ENCODE data around the gene SEC22A. TPM values are rescaled to one million over a fixed set of nuclear protein-coding genes. Genes with fewer than 3 reads are reported as not detected.

Gene SEC22A
- total RNA-seq, 1 donor from 2014 or later: 6.4 TPM

DNA sequence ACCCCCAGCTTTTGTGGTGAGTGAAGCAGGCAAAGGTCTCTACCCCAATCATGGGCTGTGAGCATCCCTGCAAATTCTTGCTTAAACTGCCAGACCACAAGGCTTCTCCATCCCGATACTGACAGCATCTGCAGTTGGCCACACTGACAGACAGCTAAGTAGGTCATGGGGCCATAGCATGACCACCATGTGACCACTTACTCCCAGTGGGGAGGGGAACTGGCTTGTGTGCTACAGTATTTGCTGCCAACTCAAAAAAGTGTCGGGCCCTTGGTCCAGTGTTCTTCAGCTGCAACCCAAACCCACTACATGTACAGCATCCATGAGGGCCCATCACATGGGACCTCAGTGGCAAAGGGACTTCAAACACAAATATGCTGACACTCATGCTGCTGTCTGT is 103.4 kb downstream of the SEC22A start:
- H3K27me3 ChIP-seq: no peaks in the 10 kb centered on the region
- no peak for DNase-seq (ENCODE audit: low spot score in 2 of 2)
- H3K4me1 ChIP-seq: no peaks in the 10 kb centered on the region
- H3K9me3 ChIP-seq: no peaks in the 10 kb centered on the region
- H3K27ac ChIP-seq: peak overlapping the region in 1 of 2 donors; percentile 44
- TF ChIP-seq, protein P1, sequence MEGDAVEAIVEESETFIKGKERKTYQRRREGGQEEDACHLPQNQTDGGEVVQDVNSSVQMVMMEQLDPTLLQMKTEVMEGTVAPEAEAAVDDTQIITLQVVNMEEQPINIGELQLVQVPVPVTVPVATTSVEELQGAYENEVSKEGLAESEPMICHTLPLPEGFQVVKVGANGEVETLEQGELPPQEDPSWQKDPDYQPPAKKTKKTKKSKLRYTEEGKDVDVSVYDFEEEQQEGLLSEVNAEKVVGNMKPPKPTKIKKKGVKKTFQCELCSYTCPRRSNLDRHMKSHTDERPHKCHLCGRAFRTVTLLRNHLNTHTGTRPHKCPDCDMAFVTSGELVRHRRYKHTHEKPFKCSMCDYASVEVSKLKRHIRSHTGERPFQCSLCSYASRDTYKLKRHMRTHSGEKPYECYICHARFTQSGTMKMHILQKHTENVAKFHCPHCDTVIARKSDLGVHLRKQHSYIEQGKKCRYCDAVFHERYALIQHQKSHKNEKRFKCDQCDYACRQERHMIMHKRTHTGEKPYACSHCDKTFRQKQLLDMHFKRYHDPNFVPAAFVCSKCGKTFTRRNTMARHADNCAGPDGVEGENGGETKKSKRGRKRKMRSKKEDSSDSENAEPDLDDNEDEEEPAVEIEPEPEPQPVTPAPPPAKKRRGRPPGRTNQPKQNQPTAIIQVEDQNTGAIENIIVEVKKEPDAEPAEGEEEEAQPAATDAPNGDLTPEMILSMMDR (IDR thresholded peaks at IDR 0.05): no peak
- intact Hi-C loops (cut with DNase I): no loop called here
- no peak overlapping the region for H3K4me3 ChIP-seq
- peaks cover 55 to 68% of the 10 kb centered on the region in 2 donors for H3K36me3 ChIP-seq

DNA sequence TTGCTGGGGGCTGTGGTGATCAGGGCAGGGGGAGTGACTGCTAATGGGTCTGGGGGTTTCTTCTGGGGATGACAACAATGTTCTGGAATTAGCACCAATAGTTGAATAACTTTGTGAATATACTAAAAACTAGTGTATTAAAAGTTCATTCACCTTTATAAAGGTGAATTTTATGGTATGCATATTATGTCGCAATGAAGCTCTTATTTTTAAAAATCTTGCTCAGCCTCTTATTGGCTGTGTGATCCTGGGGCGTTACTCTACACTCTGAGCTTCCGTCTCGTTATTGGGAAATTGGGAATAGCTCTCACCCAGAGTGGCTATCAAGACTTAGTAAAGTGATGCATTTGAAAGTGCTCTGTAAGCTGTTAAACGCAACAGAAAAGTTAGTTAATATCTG is 105.3 kb downstream of the SEC22A start:
- Histone ChIP-seq H3K27ac (no peak overlapping the region), H3K4me3 (no peak overlapping the region), H3K27me3 (no peaks in the 10 kb centered on the region), H3K4me1 (no peaks in the 10 kb centered on the region), H3K36me3 (peaks cover 49 to 64% of the 10 kb centered on the region in 2 donors), H3K9me3 (no peaks in the 10 kb centered on the region)
- intact Hi-C loops (cut with DNase I): no loop called here
- DNase-seq (ENCODE audit: low spot score in 2 of 2): no peak
- TF ChIP-seq, protein P1 (IDR thresholded peaks at IDR 0.05): no peak

DNA sequence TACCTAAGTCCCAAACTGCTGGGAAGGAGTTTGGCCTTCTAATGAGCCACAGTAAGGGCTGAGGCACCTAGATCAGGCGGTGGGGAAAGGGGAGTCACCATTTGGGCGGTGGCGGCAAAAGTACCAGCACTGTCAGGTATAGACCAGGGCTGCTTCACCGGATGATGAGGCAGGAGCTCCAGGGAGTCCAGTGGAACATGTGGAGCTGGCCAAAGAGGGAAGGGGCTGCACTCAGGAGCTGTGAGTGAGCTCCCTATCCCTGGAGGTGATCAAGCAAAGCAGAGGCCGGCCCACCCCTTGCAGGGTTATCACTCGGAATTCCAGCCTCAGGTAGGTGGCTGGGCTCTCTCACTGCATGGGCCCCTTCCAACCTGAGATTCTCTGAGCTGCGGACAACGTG is 108.4 kb downstream of the SEC22A start:
- H3K36me3 ChIP-seq: peaks cover 35 to 65% of the 10 kb centered on the region in 2 donors
- no peaks in the 10 kb centered on the region for H3K9me3 ChIP-seq
- no peak overlapping the region for H3K27ac ChIP-seq
- TF ChIP-seq, protein P1 (IDR thresholded peaks at IDR 0.05): no peak
- no peak overlapping the region for H3K4me3 ChIP-seq
- DNase-seq (ENCODE audit: low spot score in 2 of 2): no peak
- H3K4me1 ChIP-seq: peaks cover 0 to 4% of the 10 kb centered on the region in 2 donors
- H3K27me3 ChIP-seq: no peaks in the 10 kb centered on the region
- intact Hi-C loops (cut with DNase I): no loop called here

DNA sequence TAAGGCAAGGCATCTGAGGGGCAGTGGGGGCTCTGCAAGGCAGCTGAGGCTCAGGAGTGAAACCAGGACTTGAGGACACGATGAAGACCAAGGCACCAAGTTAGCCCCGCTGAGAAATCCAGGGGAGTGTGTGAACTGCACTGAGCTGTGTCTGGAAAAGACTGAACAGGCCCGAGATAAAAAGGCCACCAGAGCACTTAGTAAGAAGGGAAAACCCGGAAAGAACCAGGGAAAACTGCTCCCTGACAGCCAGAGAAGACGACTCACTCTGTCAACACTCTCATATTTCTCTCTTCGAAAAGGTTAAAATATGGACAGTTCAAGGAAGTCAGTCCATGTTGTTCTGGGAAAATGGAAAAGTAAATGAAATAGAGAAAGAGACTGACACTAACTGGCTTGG is 109.0 kb downstream of the SEC22A start:
- Histone ChIP-seq H3K27me3 (no peaks in the 10 kb centered on the region), H3K4me3 (no peak overlapping the region), H3K9me3 (no peaks in the 10 kb centered on the region), H3K36me3 (peaks cover 35 to 69% of the 10 kb centered on the region in 2 donors), H3K4me1 (peaks cover 0 to 4% of the 10 kb centered on the region in 2 donors), H3K27ac (no peak overlapping the region)
- no peak for DNase-seq (ENCODE audit: low spot score in 2 of 2)
- TF ChIP-seq, protein P1 (IDR thresholded peaks at IDR 0.05): no peak
- intact Hi-C loops (cut with DNase I): no loop called here

DNA sequence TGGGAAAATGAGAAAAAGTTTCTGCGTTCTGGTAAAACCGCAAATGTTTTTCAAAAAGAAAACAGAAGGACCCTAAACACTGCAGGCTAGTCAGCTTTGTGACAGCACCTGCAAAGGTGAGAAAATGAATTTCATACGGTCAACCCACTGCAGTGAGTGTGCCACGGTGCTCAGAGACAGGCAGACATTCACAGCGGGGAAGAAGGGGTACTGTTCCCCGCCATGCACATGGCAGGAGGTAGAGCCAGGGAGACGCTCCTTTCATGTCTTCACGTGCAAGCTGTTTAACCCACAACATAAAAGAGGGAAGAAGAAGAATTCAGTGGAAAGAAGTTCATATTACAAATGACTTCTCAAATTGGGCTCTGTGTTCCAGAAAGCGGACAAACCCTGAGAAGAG is 109.5 kb downstream of the SEC22A start:
- Histone ChIP-seq H3K9me3 (no peaks in the 10 kb centered on the region), H3K4me3 (no peak overlapping the region), H3K27ac (no peak overlapping the region), H3K4me1 (peaks cover 0 to 4% of the 10 kb centered on the region in 2 donors), H3K36me3 (peaks cover 34 to 69% of the 10 kb centered on the region in 2 donors), H3K27me3 (no peaks in the 10 kb centered on the region)
- TF ChIP-seq, protein P1 (IDR thresholded peaks at IDR 0.05): no peak
- DNase-seq (ENCODE audit: low spot score in 2 of 2): no peak
- intact Hi-C loops (cut with DNase I): no loop called here
